GM12874 (cell line): Measurements from ENCODE around the gene RETN.

Experiments
- CTCF ChIP-seq: IDR thresholded peaks from 2 replicates; pipeline ENCODE4 v1.5.1; 2011; ENCODE audit warnings: low read depth, mild to moderate bottlenecking, control low read depth, low read length, moderate library complexity; ENCODE audit not compliant: insufficient read depth

The RETN gene

GRCh38 chr19:7678971-7679751 is 10.3 kb downstream of the RETN start:
- peak; percentile 65 for TF ChIP-seq CTCF

DNA sequence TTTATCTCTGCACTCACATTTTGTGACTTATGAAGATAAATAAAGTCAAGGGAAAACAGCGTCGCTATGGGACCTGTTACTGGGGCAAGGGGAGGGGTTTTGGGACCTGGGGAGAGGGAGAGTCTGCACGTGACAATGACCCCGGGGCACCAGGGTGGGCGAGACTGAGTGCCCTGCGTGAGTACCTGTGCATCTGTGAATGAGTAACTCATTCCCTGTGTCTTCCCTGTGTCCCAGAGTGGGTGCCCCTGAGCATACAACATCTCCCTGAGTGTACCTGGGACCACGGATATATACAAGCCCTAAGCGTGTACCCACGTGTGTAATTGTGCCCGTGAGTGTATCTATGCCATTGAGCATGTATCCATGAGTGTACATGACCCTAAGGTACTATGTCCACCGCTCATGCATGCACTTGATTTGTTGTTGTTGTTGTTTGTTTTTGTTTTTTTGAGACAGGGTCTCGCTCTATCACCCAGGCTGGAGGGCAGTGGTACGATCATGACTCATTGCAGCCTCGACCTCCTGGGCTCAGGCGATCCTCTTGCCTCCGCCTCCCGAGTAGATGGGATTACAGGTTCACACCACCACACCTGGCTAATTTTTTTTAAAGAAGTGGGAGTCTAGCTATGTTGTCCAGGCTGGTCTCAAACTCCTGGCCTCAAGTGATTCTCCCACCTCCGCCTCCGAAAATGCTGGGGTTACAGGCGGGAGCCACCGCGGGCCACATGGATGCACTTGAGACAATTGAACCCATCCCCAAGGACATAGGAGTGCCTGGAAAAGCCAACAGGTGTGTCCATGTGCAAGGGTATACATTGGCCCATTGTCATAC is 11.1 kb downstream of the RETN start:
- no peak for TF ChIP-seq CTCF

- peak; percentile 96 for TF ChIP-seq CTCF
These were observed 11.9 kb downstream of the RETN start, which contains the start of gene TRAPPC5 for GRCh38 chr19:7680606-7681339. Gene TRAPPC5, plus strand, starts transcription at chr19:7680833. Its CDS starts 1,421 bp downstream, at chr19:7682254.

DNA sequence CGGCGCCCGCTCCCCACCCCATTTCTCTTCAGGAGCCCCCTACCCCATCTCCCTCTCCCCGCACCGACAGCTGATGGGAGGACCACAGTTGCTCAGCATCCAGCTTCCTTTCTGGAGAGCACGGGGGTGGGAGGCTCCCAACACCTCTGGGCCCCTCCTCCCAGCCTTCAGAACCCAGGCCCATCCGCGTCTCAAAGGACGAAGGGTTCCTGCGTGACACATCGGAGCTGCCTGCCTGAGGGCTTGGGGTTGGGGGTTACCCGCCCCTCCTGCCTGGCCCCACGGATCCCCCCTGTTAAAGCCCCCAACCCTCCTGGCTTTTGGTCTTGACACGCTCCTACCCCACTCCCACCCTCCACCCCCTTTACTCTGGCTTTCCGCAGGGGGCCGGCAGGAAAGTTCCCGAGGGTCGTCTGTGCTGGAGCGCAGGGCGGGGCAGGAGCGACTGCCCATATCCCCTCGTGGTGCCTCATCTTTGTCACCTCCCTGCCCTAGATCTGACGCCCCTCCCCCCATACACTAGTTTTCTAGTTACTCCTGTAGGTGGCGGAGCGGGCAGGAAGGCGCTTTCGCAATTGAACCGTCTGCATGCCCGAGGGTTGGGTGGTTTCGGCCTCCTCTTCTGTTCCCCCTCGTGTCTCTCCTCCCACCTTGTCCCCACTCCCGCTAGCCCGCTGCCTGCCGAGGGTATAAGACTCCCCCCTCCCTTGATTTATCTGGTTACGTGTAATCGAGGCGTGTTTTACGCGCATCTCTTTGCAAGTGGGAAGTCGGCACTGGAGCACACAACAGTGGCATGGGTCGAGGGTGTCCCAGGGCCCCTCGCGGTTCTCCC is 12.7 kb downstream of the RETN start:
- TF ChIP-seq CTCF = peak; percentile 75

GRCh38 chr19:7682175-7682855 is 13.5 kb downstream of the RETN start:
- TF ChIP-seq CTCF = no peak

DNA sequence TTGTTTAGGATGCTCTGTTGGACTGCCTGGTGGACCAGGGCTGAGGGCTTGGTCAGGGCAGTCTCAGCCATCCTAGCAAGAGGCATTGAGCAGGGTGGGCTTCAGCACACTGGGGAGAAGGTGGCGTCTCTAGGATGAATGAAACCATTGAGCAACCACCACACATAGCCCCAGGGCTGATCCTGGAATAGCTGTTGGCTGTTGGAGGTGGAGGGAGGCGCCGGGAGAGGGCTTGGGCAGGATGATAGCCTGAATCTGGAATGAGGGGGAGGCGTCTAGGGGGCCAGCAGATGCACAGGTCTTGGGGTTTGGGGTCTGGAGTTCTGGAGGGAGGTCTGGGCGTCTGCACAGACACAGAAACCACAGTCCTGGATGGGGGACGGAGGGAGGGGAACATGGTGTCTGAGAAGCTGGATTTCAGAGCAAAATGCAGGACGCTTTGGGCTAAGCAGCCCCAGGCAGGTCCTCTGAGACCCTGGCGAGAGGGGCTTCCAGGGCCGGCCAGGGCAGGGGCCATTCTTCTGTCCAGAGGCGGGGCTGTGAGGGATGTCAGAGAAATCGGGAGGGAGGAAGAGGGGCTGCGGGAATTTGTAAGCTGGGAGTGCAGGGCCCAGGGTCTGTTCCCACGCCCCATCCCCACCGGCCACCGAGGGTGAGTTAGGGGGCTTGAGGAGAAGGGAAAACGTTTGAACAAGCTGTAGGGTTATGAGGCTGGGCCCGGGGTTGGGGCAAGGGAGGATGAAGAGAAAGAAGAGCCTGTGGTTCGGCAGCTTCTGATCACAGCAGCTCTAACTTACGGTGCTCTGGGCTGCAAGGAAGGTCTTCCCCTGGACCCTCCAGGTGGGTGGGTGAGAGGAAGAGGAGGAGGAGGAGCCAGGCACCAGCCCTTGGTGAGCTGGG is 16.9 kb downstream of the RETN start:
- no peak for TF ChIP-seq CTCF
